GM12892 (cell line): ENCODE measurements around the gene KBTBD13.

Experiments used
- POLR2AphosphoS5 ChIP-seq: IDR thresholded peaks from 2 replicates; pipeline ENCODE4 v1.6.1; 2011; ENCODE audit warnings: low read depth, low read length, control low read depth
- TAF1 ChIP-seq: IDR thresholded peaks from 2 replicates; pipeline ENCODE4 v1.6.1; 2011; ENCODE audit warnings: low read depth, mild to moderate bottlenecking, control low read depth, low read length, borderline replicate concordance

- TF ChIP-seq TAF1: no peak
- TF ChIP-seq POLR2AphosphoS5: no peak
Observed at GRCh38 chr15:65099336-65099735, 22.8 kb downstream of the KBTBD13 start.
